Activated naive CD4-positive, alpha-beta T cell treated with anti-CD3 and anti-CD28 coated beads, Interleukin-2, amount 50 U/mL, for 24 hours (primary cell): ENCODE measurements around the gene PNMA8A.
"Not testable (repeated sequence)": the region's sequence is repeated elsewhere in the genome, so short reads cannot be mapped to it uniquely, and the experiment has no call there.

Experiments
- H3K27ac Mint-ChIP-seq: one replicate; pipeline ENCODE4 v1.8.0; 2021; ENCODE audit warnings: mild to moderate bottlenecking, mixed read lengths
- H3K27me3 Mint-ChIP-seq: one replicate; pipeline ENCODE4 v1.8.0; 2021; ENCODE audit warnings: mixed read lengths
- H3K36me3 Mint-ChIP-seq: one replicate; pipeline ENCODE4 v1.8.0; 2021; ENCODE audit warnings: mixed read lengths
- H3K4me1 Mint-ChIP-seq: one replicate; pipeline ENCODE4 v1.8.0; 2021; ENCODE audit warnings: mixed read lengths
- H3K4me3 Mint-ChIP-seq: one replicate; pipeline ENCODE4 v1.8.0; 2021; ENCODE audit warnings: mild to moderate bottlenecking, mixed read lengths
- H3K9me3 Mint-ChIP-seq: one replicate; pipeline ENCODE4 v1.8.0; 2021; ENCODE audit warnings: mixed read lengths

Gene PNMA8A, protein sequence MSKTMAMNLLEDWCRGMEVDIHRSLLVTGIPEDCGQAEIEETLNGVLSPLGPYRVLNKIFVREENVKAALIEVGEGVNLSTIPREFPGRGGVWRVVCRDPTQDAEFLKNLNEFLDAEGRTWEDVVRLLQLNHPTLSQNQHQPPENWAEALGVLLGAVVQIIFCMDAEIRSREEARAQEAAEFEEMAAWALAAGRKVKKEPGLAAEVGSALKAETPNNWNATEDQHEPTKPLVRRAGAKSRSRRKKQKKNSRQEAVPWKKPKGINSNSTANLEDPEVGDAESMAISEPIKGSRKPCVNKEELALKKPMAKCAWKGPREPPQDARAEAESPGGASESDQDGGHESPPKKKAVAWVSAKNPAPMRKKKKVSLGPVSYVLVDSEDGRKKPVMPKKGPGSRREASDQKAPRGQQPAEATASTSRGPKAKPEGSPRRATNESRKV

GRCh38 chr19:46471116-46471733, at the start of gene PNMA8A:
TSS of gene PNMA8A (minus strand) at chr19:46471563. CDS start at chr19:46471035, 528 bp downstream.
- Mint-ChIP-seq H3K27ac (no peak within 1 kb of the TSS), H3K4me3 (peak within 1 kb of the TSS; percentile 23), H3K27me3 (peaks cover 29% of the 10 kb centered on the region), H3K36me3 (no peaks in the 10 kb centered on the region), H3K4me1 (peaks cover 9% of the 10 kb centered on the region), H3K9me3 (no peaks in the 10 kb centered on the region)

DNA sequence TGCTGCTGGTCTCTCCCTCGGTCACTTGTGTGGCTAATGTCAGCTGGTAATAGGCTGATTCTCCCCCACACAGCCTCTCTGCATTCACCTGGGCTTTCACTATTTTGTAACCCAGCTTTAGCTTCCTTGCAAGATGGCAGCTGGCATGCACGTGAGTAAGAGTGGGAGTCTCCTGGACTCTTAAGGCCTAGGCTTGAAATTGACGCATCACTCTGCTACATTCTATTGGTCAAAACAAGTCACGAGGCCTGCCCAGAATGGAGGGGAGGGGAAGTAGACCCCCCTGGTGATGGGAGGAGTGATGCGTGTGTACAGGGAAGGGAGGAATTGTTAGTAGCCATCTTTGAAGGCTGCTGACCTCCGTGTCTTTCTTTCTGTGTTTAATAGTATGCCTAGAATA, 49.3 kb upstream of the PNMA8A start:
- Mint-ChIP-seq H3K27ac (peak overlapping the region; percentile 75), H3K9me3 (no peaks in the 10 kb centered on the region), H3K4me1 (peaks cover 77% of the 10 kb centered on the region), H3K36me3 (peaks cover 2% of the 10 kb centered on the region), H3K27me3 (no peaks in the 10 kb centered on the region), H3K4me3 (no peak overlapping the region)

GRCh38 chr19:46517471-46517870, 46.1 kb upstream of the PNMA8A start:
- Mint-ChIP-seq H3K27ac (no peak overlapping the region), H3K4me3 (no peak overlapping the region), H3K9me3 (no peaks in the 10 kb centered on the region)

DNA sequence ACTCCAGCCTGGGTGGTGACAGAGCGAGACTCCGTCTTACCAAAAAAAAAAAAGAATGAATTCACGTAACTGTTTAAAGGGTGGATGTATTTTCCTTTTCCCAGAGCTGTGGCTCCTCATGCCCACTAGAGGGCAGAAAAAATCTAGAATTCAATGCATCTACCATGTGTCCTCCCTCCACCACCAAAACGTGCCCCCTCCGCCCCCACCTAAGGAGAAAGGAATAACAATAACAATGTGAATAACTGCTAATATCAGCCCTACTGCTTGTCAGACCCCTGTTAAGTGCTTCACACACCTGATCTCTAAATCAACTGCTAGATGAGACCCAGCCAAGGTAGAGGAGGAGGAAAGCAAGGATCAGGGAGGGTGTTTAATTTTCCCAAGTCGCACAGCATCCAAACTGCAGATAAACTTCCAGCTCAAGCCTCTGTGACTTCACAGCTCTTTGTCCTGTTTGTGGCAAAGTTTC, 44.6 kb upstream of the PNMA8A start:
- Mint-ChIP-seq H3K4me3 (no peak overlapping the region), H3K27me3 (peaks cover 1% of the 10 kb centered on the region), H3K9me3 (no peaks in the 10 kb centered on the region), H3K4me1 (peaks cover 44% of the 10 kb centered on the region), H3K36me3 (no peaks in the 10 kb centered on the region), H3K27ac (peak overlapping the region; percentile 84)

More at GRCh38 chr19:46517471-46517870, 46.1 kb upstream of the PNMA8A start:
- no peaks in the 10 kb centered on the region for H3K36me3 Mint-ChIP-seq
- H3K4me1 Mint-ChIP-seq = peaks cover 55% of the 10 kb centered on the region
- H3K27me3 Mint-ChIP-seq = peaks cover 1% of the 10 kb centered on the region

DNA sequence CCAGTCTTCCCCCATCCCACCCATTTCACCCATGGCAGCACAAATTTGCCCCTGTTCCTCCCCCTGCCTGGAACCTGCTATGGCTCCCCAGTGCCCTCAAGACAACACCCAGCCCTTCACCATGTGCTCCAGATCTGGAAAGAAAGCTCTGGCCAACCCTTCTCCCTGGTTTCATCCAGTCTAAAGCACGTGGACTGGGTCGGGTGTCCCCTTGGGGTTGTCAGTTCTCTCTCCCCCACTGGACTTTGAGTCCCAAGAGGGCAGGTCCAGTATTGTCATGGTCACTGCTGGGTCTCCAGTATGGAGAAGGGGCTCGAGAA, 43.9 kb upstream of the PNMA8A start:
- H3K27me3 Mint-ChIP-seq = peaks cover 1% of the 10 kb centered on the region
- H3K9me3 Mint-ChIP-seq = no peaks in the 10 kb centered on the region
- peaks cover 38% of the 10 kb centered on the region for H3K4me1 Mint-ChIP-seq
- no peak overlapping the region for H3K4me3 Mint-ChIP-seq
- H3K27ac Mint-ChIP-seq = no peak overlapping the region
- H3K36me3 Mint-ChIP-seq = no peaks in the 10 kb centered on the region

- Mint-ChIP-seq H3K4me1 (peaks cover 33% of the 10 kb centered on the region), H3K36me3 (no peaks in the 10 kb centered on the region), H3K4me3 (no peak overlapping the region), H3K27me3 (peaks cover 1% of the 10 kb centered on the region), H3K27ac (no peak overlapping the region), H3K9me3 (no peaks in the 10 kb centered on the region)
Observed at GRCh38 chr19:46514589-46515289, 43.4 kb upstream of the PNMA8A start.

- peaks cover 2% of the 10 kb centered on the region for H3K27me3 Mint-ChIP-seq
Observed at GRCh38 chr19:46513461-46514236, 42.3 kb upstream of the PNMA8A start.

DNA sequence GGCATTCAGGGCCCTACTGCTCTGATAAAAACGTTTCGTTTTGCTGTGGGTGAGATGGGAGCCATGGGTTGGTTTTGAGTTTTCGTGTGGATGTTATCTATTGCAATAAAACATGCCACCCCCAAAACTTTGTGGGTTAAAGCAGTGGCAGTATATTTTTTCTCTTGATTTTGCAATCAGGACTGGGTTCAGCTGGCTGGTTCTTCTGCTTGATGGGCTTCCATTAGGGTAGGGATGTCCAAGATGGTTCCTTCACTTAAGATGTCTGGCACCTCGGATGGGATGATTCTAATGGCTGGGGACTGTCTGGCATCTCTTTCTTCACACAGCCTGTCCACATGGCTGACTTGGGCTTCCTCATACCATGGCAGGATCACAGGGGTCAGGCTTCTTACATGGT, 39.9 kb upstream of the PNMA8A start:
- no peaks in the 10 kb centered on the region for H3K9me3 Mint-ChIP-seq
- peaks cover 13% of the 10 kb centered on the region for H3K4me1 Mint-ChIP-seq
- no peak overlapping the region for H3K4me3 Mint-ChIP-seq
- no peaks in the 10 kb centered on the region for H3K36me3 Mint-ChIP-seq
- peaks cover 7% of the 10 kb centered on the region for H3K27me3 Mint-ChIP-seq
- no peak overlapping the region for H3K27ac Mint-ChIP-seq

More at GRCh38 chr19:46513461-46514236, 42.3 kb upstream of the PNMA8A start:
- H3K4me1 Mint-ChIP-seq = peaks cover 22% of the 10 kb centered on the region
- no peak overlapping the region for H3K27ac Mint-ChIP-seq
- H3K4me3 Mint-ChIP-seq = no peak overlapping the region
- H3K9me3 Mint-ChIP-seq = no peaks in the 10 kb centered on the region
- H3K36me3 Mint-ChIP-seq = no peaks in the 10 kb centered on the region

GRCh38 chr19:46508206-46508605, 36.8 kb upstream of the PNMA8A start:
- no peak overlapping the region for H3K27ac Mint-ChIP-seq
- H3K4me1 Mint-ChIP-seq = no peaks in the 10 kb centered on the region
- no peaks in the 10 kb centered on the region for H3K36me3 Mint-ChIP-seq
- H3K27me3 Mint-ChIP-seq = peaks cover 8% of the 10 kb centered on the region
- no peaks in the 10 kb centered on the region for H3K9me3 Mint-ChIP-seq
- H3K4me3 Mint-ChIP-seq = no peak overlapping the region

GRCh38 chr19:46503848-46504453, 32.6 kb upstream of the PNMA8A start:
- no peaks in the 10 kb centered on the region for H3K4me1 Mint-ChIP-seq
- H3K36me3 Mint-ChIP-seq = no peaks in the 10 kb centered on the region
- H3K27ac Mint-ChIP-seq = no peak overlapping the region
- peaks cover 10% of the 10 kb centered on the region for H3K27me3 Mint-ChIP-seq
- H3K9me3 Mint-ChIP-seq = no peaks in the 10 kb centered on the region
- H3K4me3 Mint-ChIP-seq = no peak overlapping the region

- Mint-ChIP-seq H3K9me3 (no peaks in the 10 kb centered on the region), H3K4me1 (no peaks in the 10 kb centered on the region), H3K36me3 (no peaks in the 10 kb centered on the region), H3K4me3 (no peak overlapping the region), H3K27me3 (peaks cover 10% of the 10 kb centered on the region), H3K27ac (no peak overlapping the region)
Observed at GRCh38 chr19:46502891-46503290, 31.5 kb upstream of the PNMA8A start.

DNA sequence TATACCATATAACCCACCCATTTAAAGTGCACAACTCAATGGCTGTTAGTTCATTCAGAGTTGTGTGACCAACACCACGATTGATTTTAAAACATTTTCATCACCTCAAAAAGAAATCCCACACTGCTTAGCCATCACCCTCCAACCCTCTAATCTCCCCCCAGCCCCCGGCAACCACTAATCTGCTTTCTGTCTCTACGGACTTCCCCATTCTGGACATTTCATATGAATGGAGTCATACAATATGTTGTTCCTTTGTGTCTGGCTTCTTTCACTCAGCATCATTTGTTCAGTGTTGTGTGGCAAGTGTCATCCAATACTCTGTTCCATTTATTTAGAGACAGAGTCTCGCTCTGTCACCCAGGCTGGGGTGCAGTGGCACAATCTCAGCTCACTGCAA, 28.3 kb upstream of the PNMA8A start:
- peaks cover 6% of the 10 kb centered on the region for H3K4me1 Mint-ChIP-seq
- H3K4me3 Mint-ChIP-seq = no peak overlapping the region
- H3K36me3 Mint-ChIP-seq = no peaks in the 10 kb centered on the region
- no peaks in the 10 kb centered on the region for H3K9me3 Mint-ChIP-seq
- peaks cover 6% of the 10 kb centered on the region for H3K27me3 Mint-ChIP-seq
- H3K27ac Mint-ChIP-seq = no peak overlapping the region

- Mint-ChIP-seq H3K9me3 (no peaks in the 10 kb centered on the region), H3K4me3 (no peak overlapping the region), H3K36me3 (no peaks in the 10 kb centered on the region), H3K27me3 (peaks cover 12% of the 10 kb centered on the region), H3K27ac (no peak overlapping the region), H3K4me1 (peaks cover 16% of the 10 kb centered on the region)
Observed at GRCh38 chr19:46497773-46498172, 26.4 kb upstream of the PNMA8A start.

GRCh38 chr19:46496886-46497285, 25.5 kb upstream of the PNMA8A start:
- not testable (repeated sequence) for H3K27ac Mint-ChIP-seq, H3K9me3 Mint-ChIP-seq, H3K36me3 Mint-ChIP-seq, H3K4me3 Mint-ChIP-seq
- Mint-ChIP-seq H3K27me3 (peaks cover 12% of the 10 kb centered on the region), H3K4me1 (peaks cover 16% of the 10 kb centered on the region)

DNA sequence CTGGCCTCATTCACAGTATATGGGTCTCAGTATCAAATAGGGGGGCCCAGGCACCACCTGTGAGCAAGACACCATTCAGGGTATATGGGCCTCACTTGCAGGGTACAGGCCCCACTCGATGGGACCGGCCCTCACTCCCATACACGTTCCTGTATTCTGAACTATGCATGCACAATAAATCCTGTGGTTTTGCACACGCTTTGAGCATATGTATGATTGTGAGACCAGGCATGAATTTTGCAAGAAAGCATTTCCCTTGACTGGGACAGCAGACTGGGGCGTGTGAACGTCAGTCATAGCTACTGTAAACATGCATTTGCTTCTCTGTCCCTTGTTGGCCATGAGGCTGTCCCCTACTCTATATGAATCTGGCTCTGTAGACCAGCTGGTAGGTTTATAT, 24.9 kb upstream of the PNMA8A start:
- Mint-ChIP-seq H3K27me3 (peaks cover 15% of the 10 kb centered on the region), H3K36me3 (no peaks in the 10 kb centered on the region), H3K27ac (no peak overlapping the region), H3K9me3 (no peaks in the 10 kb centered on the region), H3K4me3 (no peak overlapping the region), H3K4me1 (peaks cover 18% of the 10 kb centered on the region)
